Left ventricle myocardium inferior (tissue), 1 donor: Measurements from ENCODE around the gene LY9. TPM values are rescaled to one million over a fixed set of nuclear protein-coding genes. Genes with fewer than 3 reads are reported as not detected.

Source experiments
- DNase-seq: peaks from one replicate; pipeline ENCODE4 v3.0.0-alpha.2; 2020
- H3K27ac ChIP-seq: fragments of 200-600 bp; replicated peaks from 2 replicates; pipeline ENCODE4 v1.8.0; 2021
- H3K27me3 ChIP-seq: fragments of 200-600 bp; 2 replicates; pipeline ENCODE4 v1.8.0; 2021; ENCODE audit warnings: low read depth
- H3K36me3 ChIP-seq: fragments of 200-600 bp; 2 replicates; pipeline ENCODE4 v1.8.0; 2021
- H3K4me1 ChIP-seq: fragments of 200-600 bp; 2 replicates; pipeline ENCODE4 v1.8.0; 2021
- H3K4me3 ChIP-seq: fragments of 200-600 bp; 2 replicates; pipeline ENCODE4 v1.8.0; 2021; ENCODE audit warnings: mild to moderate bottlenecking, moderate library complexity
- H3K9me3 ChIP-seq: fragments of 200-600 bp; replicated peaks from 2 replicates; pipeline ENCODE4 v1.8.0; 2021
- CTCF ChIP-seq: fragments of 200-600 bp; IDR thresholded peaks from 2 replicates; pipeline ENCODE4 v1.8.0; 2021; ENCODE audit warnings: antibody characterized with exemption, mild to moderate bottlenecking, borderline replicate concordance
- intact Hi-C: fragments of 100-400 bp; cut with micrococcal nuclease; formaldehyde crosslinking; loops from one replicate; pipeline ENCODE4 v1.11.0; 2022
- total RNA-seq: library from RNA; stranded (reverse); fragmentation: NEBNext Ultra II Directional; extraction: Animal tissue kit (Norgen Biotek cat#: 25700); gene quantifications from one replicate; pipeline ENCODE4 v1.2.1, GENCODE V29; 2021
- donor health status: DM: no; HTN: yes; CAD: no; lungs with severe emphysema.

LY9 gene
- total RNA-seq, 1 donor from 2014 or later, result not detected

- TF ChIP-seq CTCF, result no peak
- H3K27ac ChIP-seq, result no peak overlapping the region
- no peaks in the 10 kb centered on the region for H3K9me3 ChIP-seq
- DNase-seq, result no peak
- intact Hi-C loops, result no loop called here
- no peaks in the 10 kb centered on the region for H3K4me1 ChIP-seq
- H3K27me3 ChIP-seq, result peaks cover 16% of the 10 kb centered on the region
- no peaks in the 10 kb centered on the region for H3K36me3 ChIP-seq
- H3K4me3 ChIP-seq, result no peak overlapping the region
Measured at GRCh38 chr1:160827418-160827817, 31.4 kb downstream of the LY9 start.

GRCh38 chr1:160829766-160830165, 33.8 kb downstream of the LY9 start:
- no peak for DNase-seq
- no peak overlapping the region for H3K27ac ChIP-seq
- intact Hi-C loops, result loop anchor here (10.0 kb wide), 1 partner anchor 125 kb away; the partner anchor contains the start of gene ITLN2
- no peak for TF ChIP-seq CTCF
- H3K9me3 ChIP-seq, result no peaks in the 10 kb centered on the region
- no peaks in the 10 kb centered on the region for H3K4me1 ChIP-seq
- peaks cover 30% of the 10 kb centered on the region for H3K27me3 ChIP-seq
- no peaks in the 10 kb centered on the region for H3K36me3 ChIP-seq
- H3K4me3 ChIP-seq, result no peak overlapping the region

GRCh38 chr1:160830321-160831153, 34.6 kb downstream of the LY9 start:
- DNase-seq, result no peak
- Histone ChIP-seq H3K27ac (no peak overlapping the region), H3K4me1 (no peaks in the 10 kb centered on the region), H3K4me3 (no peak overlapping the region), H3K36me3 (no peaks in the 10 kb centered on the region), H3K27me3 (peaks cover 30% of the 10 kb centered on the region), H3K9me3 (no peaks in the 10 kb centered on the region)
- intact Hi-C loops, result loop anchor here (10.0 kb wide), 1 partner anchor 124 kb away; the partner anchor contains the start of gene ITLN2
- peak; percentile 65 for TF ChIP-seq CTCF

- no peaks in the 10 kb centered on the region for H3K9me3 ChIP-seq
- no peaks in the 10 kb centered on the region for H3K36me3 ChIP-seq
- peaks cover 25% of the 10 kb centered on the region for H3K27me3 ChIP-seq
- intact Hi-C loops, result loop anchor here (10.0 kb wide), 1 partner anchor 120 kb away; the partner anchor contains the start of gene ITLN2
- no peak overlapping the region for H3K4me3 ChIP-seq
- peaks cover 15% of the 10 kb centered on the region for H3K4me1 ChIP-seq
- TF ChIP-seq CTCF, result peak; percentile 67
- DNase-seq, result no peak
- H3K27ac ChIP-seq, result no peak overlapping the region
Measured at GRCh38 chr1:160834945-160835565, 39.1 kb downstream of the LY9 start.

GRCh38 chr1:160835751-160836150, 39.8 kb downstream of the LY9 start:
- Histone ChIP-seq H3K27me3 (peaks cover 25% of the 10 kb centered on the region), H3K4me1 (peaks cover 15% of the 10 kb centered on the region), H3K27ac (no peak overlapping the region), H3K36me3 (no peaks in the 10 kb centered on the region), H3K9me3 (no peaks in the 10 kb centered on the region), H3K4me3 (no peak overlapping the region)
- no peak for TF ChIP-seq CTCF
- intact Hi-C loops, result loop anchor here (10.0 kb wide), 1 partner anchor 119 kb away; the partner anchor contains the start of gene ITLN2
- DNase-seq, result no peak
